Kidney epithelial cell (primary cell): ENCODE results near the gene CDKAL1. TPM values are rescaled to one million over a fixed set of nuclear protein-coding genes. Genes with fewer than 3 reads are reported as not detected.

ENCODE experiments used
- DNase-seq: peaks from one replicate; pipeline ENCODE4 v3.0.0-alpha.2; 2010; ENCODE audit warnings: low read depth
- H3K27me3 ChIP-seq: 2 replicates; pipeline ENCODE4 v1.6.0; 2011; ENCODE audit warnings: low read length; ENCODE audit not compliant: control insufficient read depth, insufficient read depth
- H3K36me3 ChIP-seq: 2 replicates; pipeline ENCODE4 v1.5.1; 2011; ENCODE audit warnings: low read length; ENCODE audit not compliant: control insufficient read depth, insufficient read depth
- H3K4me3 ChIP-seq: 2 replicates; pipeline ENCODE4 v1.5.1; 2011; ENCODE audit warnings: low read depth, mild to moderate bottlenecking, control low read depth, low read length
- CTCF ChIP-seq: IDR thresholded peaks from 2 replicates; pipeline ENCODE4 v1.5.1; 2011; ENCODE audit warnings: mild to moderate bottlenecking, moderate library complexity, low read length, control low read depth, inconsistent platforms; ENCODE audit not compliant: insufficient read depth, poor library complexity, severe bottlenecking
- total RNA-seq: library from RNA; depleted of rRNA; stranded (reverse); fragments of >200 nt; gene quantifications from 2 replicates; pipeline ENCODE4 v1.2.3, GENCODE V29; 2015

Gene CDKAL1
- total RNA-seq, 1 donor from 2014 or later: 15.0 TPM

- Histone ChIP-seq H3K27me3 (no peaks in the 10 kb centered on the region), H3K4me3 (no peak overlapping the region), H3K36me3 (no peaks in the 10 kb centered on the region)
- DNase-seq: no peak
- TF ChIP-seq CTCF: no peak
Observed at GRCh38 chr6:20931772-20932171, 397.5 kb downstream of the CDKAL1 start.

- Histone ChIP-seq H3K27me3 (no peaks in the 10 kb centered on the region), H3K4me3 (no peak overlapping the region), H3K36me3 (no peaks in the 10 kb centered on the region)
- no peak for TF ChIP-seq CTCF
- DNase-seq: no peak
Observed at GRCh38 chr6:20932284-20932683, 398.0 kb downstream of the CDKAL1 start.

DNA sequence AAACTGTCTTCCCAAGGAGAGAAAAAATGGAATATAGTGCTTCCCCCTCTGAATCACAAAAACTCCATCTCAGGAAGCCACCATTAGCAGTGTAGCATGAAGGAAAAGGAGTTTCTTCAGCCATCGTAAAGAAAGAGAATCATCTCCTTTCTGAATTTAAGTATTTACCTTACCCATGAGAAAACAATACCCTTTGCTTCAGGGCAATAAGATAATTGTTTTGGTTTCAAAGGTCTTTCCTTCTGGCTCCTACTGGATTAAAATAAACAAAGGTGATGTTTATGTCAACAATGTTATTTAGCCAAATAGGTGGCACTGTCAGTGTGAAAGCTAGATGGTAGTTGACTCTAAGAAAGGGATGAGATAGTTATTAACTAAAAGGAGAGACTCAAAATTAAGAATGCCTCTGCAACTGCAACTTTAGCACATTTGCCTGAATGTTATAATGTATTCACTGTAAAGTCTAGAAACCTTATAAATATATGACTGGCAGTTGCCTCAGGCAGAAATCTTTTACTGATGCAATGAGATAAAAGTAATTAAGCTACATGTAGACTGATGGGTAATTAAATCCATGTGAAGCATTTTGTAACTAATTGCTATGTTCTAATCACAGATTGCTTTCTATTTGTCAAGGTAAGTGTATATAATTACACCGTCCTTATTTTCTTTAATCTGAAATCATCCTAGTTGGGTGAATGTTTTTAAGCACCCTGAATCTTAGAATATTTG, 399.0 kb downstream of the CDKAL1 start:
- no peak for DNase-seq
- no peak for TF ChIP-seq CTCF
- Histone ChIP-seq H3K27me3 (no peaks in the 10 kb centered on the region), H3K4me3 (no peak overlapping the region), H3K36me3 (no peaks in the 10 kb centered on the region)

GRCh38 chr6:20936949-20937348, 402.7 kb downstream of the CDKAL1 start:
- Histone ChIP-seq H3K27me3 (no peaks in the 10 kb centered on the region), H3K36me3 (no peaks in the 10 kb centered on the region), H3K4me3 (no peak overlapping the region)
- no peak for DNase-seq
- no peak for TF ChIP-seq CTCF

DNA sequence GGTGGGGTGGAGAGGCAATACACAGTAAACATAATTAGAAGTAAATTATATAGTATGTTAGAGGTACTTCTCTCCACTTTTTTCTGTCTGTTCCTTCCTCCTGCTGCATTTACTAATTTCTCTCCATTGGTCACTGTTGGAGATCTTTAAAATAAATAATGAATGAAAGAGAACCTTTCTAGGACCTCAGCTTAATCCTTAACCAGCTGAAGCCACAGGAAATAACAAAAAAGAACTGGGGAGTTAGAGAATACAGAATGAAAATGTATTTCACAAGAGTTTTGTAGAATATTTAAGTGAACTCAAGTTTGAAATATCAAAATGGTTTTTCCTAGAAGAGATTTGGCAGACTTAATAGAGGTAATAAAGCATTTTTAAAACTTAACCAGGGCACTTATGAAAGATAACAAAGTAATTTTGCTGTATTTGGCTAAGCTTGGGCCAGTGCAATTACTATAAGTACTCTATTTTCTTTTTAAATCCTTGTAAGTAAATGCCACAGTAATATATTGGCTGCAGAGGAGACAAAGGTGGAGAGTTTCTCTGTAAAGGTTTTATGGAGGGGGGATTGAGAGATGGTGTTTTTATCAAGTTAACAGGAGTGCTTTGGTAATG, 405.0 kb downstream of the CDKAL1 start:
- TF ChIP-seq CTCF: no peak
- H3K27me3 ChIP-seq: no peaks in the 10 kb centered on the region

More for the DNA sequence above, 405.0 kb downstream of the CDKAL1 start:
- Histone ChIP-seq H3K4me3 (no peak overlapping the region), H3K36me3 (no peaks in the 10 kb centered on the region)
- DNase-seq: no peak
